Measurements from ENCODE around the gene SLC17A9.
"Not testable (repeated sequence)": the region's sequence is repeated elsewhere in the genome, so short reads cannot be mapped to it uniquely, and the experiment has no call there.

Gene SLC17A9

GRCh38 chr20:62956387-62957135, 4.1 kb downstream of the SLC17A9 start:
- DNase-seq (ENCODE audit: low read depth), result no peak

GRCh38 chr20:62957136-62958117, 4.9 kb downstream of the SLC17A9 start:
- no peak for DNase-seq (ENCODE audit: low read depth)

DNA sequence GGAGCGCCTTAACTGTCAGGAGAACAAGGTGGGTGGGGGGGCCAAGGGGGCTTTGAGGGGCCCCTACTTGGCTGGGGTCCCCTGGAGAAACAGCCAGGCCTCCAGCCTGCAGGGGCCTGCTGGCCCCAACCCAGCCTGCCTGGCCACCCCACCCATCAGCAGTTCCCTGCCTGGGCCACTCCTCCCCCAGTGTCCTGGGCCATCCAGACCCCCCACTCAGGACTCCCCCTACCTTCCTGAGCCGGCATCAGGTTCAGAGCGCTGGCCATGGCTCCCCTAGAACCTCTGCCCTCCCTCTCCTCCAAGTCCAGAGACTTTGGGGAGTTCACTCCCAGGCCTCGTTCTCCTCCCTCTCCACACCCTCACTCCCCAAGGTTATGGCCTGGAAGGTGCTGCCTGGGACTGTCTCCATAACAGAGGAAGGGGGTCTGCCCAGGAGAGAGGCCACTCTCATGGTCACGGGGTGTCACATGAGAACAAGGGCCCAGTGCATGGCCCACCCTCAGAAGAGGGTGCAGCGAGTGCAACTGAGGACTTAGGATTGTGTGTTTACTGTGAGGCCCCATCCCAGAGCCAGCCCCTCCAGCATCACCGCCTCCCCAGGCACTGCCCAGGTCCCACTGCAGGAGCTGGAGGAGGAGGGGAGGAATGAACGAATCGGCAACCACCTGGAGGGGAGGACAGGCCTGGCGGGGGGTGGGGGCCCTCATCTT, 6.0 kb downstream of the SLC17A9 start:
- no peak for DNase-seq (ENCODE audit: low read depth)

DNA sequence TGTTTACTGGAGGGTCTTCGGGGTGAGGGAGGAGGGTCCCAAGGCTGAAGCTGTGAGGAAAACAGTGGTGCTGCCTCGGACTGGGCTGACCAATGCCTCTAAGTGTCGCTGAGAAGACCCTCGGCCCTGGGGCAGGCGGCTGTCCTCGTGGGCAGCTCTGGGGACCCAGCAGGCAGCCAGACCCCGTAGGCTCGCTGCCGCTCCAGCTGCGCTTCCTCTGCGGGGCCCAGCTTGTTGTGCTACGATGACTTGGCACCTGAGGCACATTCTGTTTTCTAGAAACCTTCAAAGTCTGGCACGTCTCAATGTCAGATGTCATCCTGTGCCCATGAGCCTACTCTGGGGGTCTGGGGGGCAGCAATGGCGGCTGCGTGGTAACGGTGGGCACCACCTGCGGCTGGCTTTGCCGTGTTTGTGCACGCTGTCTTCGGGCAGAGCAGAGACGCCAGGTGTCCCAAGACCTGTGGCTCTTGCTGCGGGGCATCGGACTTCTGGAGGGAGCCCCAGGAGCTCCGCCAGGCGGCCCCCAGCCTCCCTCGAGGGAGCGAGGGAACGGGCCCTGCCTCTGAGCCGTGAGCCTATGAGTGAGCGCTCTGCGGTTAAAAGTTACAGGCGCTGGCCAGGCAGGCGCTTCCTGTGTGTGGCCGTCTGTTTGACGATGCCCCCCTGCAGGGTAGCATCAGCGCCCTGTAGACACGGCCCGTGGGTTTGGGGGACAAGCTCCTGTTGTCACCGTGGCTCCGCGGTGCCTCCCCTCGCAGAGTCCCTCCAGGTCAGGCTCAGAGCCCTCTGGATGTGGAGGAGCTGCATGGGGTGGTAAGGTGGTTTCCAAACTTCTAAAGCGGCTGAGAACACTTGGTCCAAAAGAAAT, 6.8 kb downstream of the SLC17A9 start:
- no peak for DNase-seq (ENCODE audit: low read depth)

GRCh38 chr20:62959998-62960436, 7.5 kb downstream of the SLC17A9 start:
- no peak for DNase-seq (ENCODE audit: low read depth)

DNA sequence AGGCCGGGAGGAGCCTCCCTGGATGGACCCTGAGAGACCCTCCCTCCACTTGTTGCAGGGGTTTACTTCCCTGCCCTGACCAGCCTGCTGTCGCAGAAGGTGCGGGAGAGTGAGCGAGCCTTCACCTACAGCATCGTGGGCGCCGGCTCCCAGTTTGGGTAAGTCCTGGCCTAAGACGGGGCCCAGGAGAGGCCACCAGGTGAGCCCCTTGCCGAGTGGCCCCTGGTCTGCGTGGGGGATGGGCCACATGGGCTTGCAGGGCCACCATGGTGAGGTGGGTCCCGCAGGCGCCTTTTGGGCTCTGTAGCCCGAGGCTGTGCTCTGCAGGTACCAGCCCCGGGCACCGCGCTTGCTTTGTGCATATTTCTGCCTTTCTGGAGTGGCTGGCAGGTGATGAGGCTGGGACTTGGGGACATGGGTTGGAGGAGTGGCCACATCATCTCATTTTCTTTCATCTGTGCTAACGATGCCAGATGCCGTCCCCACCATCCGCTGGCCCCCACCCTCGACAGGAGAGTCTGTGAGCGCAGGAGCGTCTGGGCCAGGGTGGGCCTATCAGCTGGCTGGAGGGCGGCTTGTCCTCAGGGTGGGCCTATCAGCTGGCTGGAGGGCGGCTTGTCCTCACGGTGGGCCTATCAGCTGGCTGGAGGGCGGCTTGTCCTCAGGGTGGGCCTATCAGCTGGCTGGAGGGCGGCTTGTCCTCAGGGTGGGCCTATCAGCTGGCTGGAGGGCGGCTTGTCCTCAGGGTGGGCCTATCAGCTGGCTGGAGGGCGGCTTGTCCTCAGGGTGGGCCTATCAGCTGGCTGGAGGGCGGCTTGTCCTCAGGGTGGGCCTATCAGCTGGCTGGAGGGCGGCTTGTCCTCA, 8.2 kb downstream of the SLC17A9 start:
- DNase-seq (ENCODE audit: low read depth), result not testable (repeated sequence)

DNA sequence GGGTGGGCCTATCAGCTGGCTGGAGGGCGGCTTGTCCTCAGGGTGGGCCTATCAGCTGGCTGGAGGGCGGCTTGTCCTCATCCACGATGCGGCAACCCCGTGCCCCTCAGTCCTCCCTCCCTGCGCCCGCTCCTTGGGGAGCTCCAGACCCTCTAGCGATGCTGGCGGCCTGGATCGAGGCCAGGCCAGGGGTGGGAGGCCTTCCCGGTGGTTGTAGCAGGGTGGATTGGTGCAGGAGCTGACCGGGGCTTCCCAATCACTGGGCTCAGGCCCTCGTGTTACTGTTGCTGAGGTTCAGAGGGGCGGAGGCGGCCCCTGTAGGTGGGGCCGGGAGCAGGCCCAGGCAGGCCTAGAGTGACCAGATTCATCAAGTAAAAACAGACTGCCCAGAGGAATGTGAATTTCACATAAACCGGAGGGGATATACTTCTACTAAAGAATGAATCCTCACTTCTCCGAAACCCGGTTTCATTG, 8.8 kb downstream of the SLC17A9 start:
- DNase-seq (ENCODE audit: low read depth), result no peak

DNA sequence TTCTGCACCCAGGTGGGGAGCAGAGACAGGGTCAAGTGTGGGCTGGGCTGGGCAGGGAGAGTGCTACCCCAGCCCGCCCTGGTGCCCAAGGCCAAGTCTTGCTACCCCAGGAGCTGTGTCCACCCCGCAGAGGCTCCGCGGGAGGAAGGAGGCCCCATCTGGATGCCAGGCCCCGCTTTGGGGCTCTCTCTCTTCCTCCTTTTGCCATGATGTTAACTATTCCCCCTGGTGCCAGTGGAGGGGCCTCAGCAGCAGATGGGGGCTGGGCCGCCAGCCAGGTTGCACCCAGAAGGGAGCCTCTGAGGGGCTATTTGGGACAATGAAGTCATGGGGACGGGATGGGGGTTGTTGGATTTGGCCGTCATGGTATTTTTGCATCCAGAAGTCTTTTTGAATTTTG, 9.3 kb downstream of the SLC17A9 start:
- no peak for DNase-seq (ENCODE audit: low read depth)

DNA sequence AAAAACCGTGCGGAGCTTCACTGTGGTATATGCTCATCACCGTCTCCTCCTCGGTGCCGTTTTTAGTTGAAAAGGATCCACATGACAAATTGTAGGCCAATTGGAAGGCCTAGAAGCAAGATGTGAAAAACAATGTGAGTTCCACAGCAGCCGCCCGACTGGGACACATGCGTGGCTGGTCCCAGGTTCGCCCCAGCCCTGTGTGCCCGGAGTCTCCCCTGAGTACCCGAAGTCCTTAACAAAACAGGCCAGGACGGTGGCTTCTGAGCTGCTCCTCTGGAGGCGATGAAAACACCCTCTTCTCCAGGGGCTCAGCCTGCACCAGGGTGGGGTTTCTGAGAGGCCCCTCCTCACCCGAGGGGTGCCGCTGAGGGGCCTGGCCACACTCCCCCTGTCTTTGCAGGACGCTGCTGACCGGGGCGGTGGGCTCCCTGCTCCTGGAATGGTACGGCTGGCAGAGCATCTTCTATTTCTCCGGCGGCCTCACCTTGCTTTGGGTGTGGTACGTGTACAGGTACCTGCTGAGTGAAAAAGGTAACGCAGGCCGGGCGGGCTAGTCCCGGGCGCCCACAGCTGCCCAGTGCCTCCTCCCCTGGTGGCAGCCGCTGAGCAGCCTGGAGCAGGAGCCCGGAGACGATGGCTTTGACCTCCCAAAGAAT, 9.8 kb downstream of the SLC17A9 start:
- DNase-seq (ENCODE audit: low read depth), result no peak

- DNase-seq (ENCODE audit: low read depth), result no peak
These were observed 10.5 kb downstream of the SLC17A9 start for GRCh38 chr20:62962891-62963613.

DNA sequence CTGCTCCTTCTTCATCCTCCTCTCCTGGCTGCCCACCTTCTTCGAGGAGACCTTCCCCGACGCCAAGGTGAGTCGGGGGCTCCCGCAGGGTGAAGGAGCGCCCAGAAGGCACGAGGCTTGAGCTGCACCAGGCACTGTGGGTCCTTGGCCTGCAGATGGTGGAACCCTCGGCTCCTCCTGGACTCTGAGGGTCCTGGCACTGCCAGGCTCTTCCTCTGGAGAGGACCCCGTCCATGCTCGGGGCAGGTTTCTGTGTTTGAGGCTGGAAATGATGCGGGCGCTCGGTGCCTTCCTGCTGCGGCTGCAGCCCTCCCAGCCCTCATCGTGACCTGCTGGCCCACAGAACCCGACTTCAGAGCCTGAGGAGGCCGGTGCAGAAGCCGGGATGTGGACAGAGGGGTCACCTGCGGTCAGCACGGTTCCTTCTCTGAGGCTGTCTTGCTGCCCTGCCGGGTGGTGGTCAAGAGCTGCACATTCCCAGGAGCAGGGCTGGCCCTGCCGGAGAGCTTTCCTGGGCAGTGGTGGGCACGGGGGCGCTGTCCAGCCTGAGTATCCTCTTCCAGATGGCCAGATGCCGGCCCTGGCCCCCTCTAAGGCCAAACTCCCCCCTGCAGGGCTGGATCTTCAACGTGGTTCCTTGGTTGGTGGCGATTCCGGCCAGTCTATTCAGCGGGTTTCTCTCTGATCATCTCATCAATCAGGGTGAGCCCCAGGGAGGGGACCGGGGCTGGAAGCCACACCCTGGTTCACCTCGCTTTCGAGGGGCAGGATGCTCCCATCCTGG, 11.3 kb downstream of the SLC17A9 start:
- no peak for DNase-seq (ENCODE audit: low read depth)

- no peak for DNase-seq (ENCODE audit: low read depth)
These were observed 12.2 kb downstream of the SLC17A9 start for GRCh38 chr20:62964700-62965099.

- DNase-seq (ENCODE audit: low read depth), result no peak
These were observed 12.9 kb downstream of the SLC17A9 start for GRCh38 chr20:62965363-62965771.

GRCh38 chr20:62966212-62967148, 14.0 kb downstream of the SLC17A9 start:
- DNase-seq (ENCODE audit: low read depth), result no peak

DNA sequence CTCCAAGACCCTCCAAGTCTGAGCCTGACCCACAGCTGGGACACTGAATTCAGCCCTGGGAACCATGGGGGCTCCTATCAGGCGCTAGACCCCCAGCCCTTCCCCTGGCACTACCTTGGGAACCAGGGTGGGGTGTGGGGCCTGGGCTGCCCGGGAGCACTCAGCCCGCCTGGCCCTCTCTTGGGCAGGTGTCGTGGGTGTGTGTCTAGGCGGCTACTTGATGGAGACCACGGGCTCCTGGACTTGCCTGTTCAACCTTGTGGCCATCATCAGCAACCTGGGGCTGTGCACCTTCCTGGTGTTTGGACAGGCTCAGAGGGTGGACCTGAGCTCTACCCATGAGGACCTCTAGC, 14.6 kb downstream of the SLC17A9 start:
- DNase-seq (ENCODE audit: low read depth), result no peak

- DNase-seq (ENCODE audit: low read depth), result no peak
These were observed 15.3 kb downstream of the SLC17A9 start for GRCh38 chr20:62967628-62968351.

Data from activated T-cell treated with anti-CD3 and anti-CD28 coated beads for 24 hours (primary cell).